ENCODE results near the gene ATP4A.

GRCh38 chr19:35519291-35519690, 44.2 kb downstream of the ATP4A start:
- TF ChIP-seq CTCF (IDR thresholded peaks at IDR 0.05; ENCODE audit: low read depth, low read length) = no peak
- no peak for TF ChIP-seq MAX (IDR thresholded peaks at IDR 0.05; ENCODE audit: low read depth, low read length)
